Neural cell (in vitro differentiated cells): Measurements from ENCODE around the gene BCL2.

Source experiments
- CTCF ChIP-seq: fragments of 450-650 bp; IDR thresholded peaks from 2 replicates; pipeline ENCODE4 v1.5.1; 2014; ENCODE audit warnings: antibody characterized with exemption, mild to moderate bottlenecking, moderate library complexity; ENCODE audit not compliant: poor library complexity, severe bottlenecking
- EZH2 ChIP-seq: fragments of 200-600, 300-800 bp; shearing (Covaris generic), sonication (generic); IDR thresholded peaks from 2 replicates; pipeline ENCODE4 v1.6.1; 2014; ENCODE audit warnings: antibody characterized with exemption, low read length, borderline replicate concordance, mild to moderate bottlenecking; ENCODE audit not compliant: insufficient read depth, poor library complexity, severe bottlenecking
- POLR2AphosphoS5 ChIP-seq: IDR thresholded peaks from 2 replicates; pipeline ENCODE4 v1.6.1; 2012

DNA sequence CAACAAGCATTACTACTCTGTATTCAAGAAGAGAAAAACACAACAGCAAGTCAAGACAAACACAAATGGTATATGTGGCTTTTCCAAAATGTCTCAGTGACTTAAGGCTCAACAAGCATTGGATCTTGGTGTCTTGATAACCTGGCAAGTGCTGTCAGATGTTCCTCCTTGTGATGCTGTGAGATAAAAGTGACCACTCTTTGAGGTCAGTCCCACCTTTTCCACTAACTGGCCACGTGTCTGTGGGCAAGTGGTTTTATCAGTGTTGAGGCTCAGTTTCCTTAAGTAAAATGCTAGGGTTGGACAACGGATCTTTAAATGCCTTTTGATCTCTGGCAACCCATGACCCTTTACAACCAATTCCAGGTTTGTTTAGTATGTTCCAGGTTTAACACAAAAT lies 98.7 kb downstream of the BCL2 start:
- no peak for TF ChIP-seq CTCF
- no peak for TF ChIP-seq POLR2AphosphoS5
- TF ChIP-seq EZH2 = no peak
